ENCODE results near the gene PREX1. TPM values are rescaled to one million over a fixed set of nuclear protein-coding genes. Genes with fewer than 3 reads are reported as not detected.
A peak's percentile ranks its signal among the peaks of the same experiment; 100 is the strongest.

PREX1 gene
- total and polyA plus RNA-seq, 8 donors: 5.2 to 25.2 (median 16.6) TPM

DNA sequence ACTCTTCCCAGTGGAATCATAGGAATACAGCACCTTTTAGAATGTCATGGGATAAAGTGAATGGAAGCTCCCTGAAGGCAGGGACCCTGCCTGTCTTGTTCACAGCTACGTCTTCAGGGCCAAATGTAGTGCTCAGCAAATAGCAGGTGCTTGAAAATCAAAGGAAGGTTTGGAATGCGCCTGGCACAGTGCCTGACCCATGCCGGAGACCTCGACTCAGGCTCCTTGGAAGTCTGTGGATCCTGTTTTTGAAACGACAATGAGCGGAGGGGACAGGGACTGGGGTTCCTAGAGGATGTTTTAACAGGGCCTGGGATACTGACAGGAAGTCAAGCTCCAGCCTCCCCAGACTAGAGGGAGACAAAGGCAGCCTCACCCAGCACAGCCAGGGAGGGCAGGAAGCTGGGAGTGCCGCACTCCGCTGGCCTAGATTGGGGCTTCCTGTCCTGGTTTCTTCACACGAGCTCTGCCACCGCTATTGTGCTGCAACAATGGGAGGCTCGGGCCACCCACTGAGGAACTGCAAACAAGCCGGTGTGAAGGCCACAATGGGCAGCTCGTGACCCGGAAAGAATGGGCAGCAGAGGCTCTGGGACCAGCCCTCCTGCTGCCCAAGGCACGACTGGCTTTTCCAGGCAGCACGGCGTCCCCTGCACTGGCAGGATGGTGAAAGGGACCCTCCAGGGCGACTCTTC, 76.7 kb downstream of the PREX1 start:
- TF ChIP-seq POLR2AphosphoS5 (IDR thresholded peaks at IDR 0.05): peak in 1 of 3 donors; percentile 45
- no peak for TF ChIP-seq EP300 (IDR thresholded peaks at IDR 0.05)
- intact Hi-C loops (cut with DNase I; ENCODE audit: low total_unique reads): no loop called here
- WGBS, 5 donors: 35 to 46% (median 40%) methylated on average over 17 to 18 of the region's 18 CpGs
- H3K4me1 ChIP-seq: peaks cover 7 to 43% (median 19%) of the 10 kb centered on the region in 4 donors
- peaks cover 0 to 5% (median 3%) of the 10 kb centered on the region in 4 donors for H3K36me3 ChIP-seq
- H3K4me3 ChIP-seq: no peak overlapping the region
- H3K27me3 ChIP-seq: no peaks in the 10 kb centered on the region
- DNase-seq: peak; percentile 51 to 67
- peaks cover 0 to 11% (median 4%) of the 10 kb centered on the region in 4 donors for H3K9me3 ChIP-seq
- peak overlapping the region; percentile 34 to 71 (median 46) for H3K27ac ChIP-seq

GRCh38 chr20:48750376-48750775, 77.4 kb downstream of the PREX1 start:
- Histone ChIP-seq H3K4me3 (no peak overlapping the region), H3K4me1 (peaks cover 7 to 43% (median 19%) of the 10 kb centered on the region in 4 donors), H3K9me3 (peaks cover 0 to 8% (median 4%) of the 10 kb centered on the region in 4 donors), H3K27me3 (no peaks in the 10 kb centered on the region), H3K36me3 (peaks cover 0 to 5% (median 3%) of the 10 kb centered on the region in 4 donors), H3K27ac (peak overlapping the region in 2 of 5 donors; percentile 46 to 71)
- intact Hi-C loops (cut with DNase I; ENCODE audit: low total_unique reads): no loop called here
- WGBS, 5 donors: 92 to 96% (median 94%) methylated on average over 3 of the region's 3 CpGs
- DNase-seq: no peak
- TF ChIP-seq EP300 (IDR thresholded peaks at IDR 0.05) (no peak), POLR2AphosphoS5 (IDR thresholded peaks at IDR 0.05) (no peak), POLR2A (IDR thresholded peaks at IDR 0.05) (no peak)
- TF ChIP-seq, protein P1, sequence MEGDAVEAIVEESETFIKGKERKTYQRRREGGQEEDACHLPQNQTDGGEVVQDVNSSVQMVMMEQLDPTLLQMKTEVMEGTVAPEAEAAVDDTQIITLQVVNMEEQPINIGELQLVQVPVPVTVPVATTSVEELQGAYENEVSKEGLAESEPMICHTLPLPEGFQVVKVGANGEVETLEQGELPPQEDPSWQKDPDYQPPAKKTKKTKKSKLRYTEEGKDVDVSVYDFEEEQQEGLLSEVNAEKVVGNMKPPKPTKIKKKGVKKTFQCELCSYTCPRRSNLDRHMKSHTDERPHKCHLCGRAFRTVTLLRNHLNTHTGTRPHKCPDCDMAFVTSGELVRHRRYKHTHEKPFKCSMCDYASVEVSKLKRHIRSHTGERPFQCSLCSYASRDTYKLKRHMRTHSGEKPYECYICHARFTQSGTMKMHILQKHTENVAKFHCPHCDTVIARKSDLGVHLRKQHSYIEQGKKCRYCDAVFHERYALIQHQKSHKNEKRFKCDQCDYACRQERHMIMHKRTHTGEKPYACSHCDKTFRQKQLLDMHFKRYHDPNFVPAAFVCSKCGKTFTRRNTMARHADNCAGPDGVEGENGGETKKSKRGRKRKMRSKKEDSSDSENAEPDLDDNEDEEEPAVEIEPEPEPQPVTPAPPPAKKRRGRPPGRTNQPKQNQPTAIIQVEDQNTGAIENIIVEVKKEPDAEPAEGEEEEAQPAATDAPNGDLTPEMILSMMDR (IDR thresholded peaks at IDR 0.05): no peak

DNA sequence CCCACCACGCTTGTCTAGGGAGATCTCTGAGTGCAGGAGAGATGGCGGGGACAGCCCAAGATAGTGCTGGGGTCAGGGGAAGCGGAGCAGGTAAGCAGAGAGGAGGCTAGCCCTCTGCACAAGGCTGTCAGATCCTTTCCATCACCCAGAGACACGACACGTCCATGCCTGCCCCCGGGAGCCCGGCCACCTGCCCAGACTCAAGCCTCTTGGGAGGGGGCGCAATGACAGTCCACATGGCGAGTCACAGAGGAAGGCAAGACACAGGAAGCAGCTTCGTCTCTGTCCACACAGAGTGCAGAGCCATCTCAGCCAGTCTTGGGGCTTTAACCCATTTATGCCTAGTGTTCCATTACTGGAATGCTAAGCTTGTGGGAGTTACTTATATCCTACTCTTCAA, 78.4 kb downstream of the PREX1 start:
- no peak for DNase-seq
- Histone ChIP-seq H3K4me3 (no peak overlapping the region), H3K9me3 (no peaks in the 10 kb centered on the region), H3K36me3 (peaks cover 5 to 10% (median 9%) of the 10 kb centered on the region in 4 donors), H3K27ac (no peak overlapping the region), H3K4me1 (peaks cover 7 to 39% (median 19%) of the 10 kb centered on the region in 4 donors), H3K27me3 (no peaks in the 10 kb centered on the region)
- WGBS, 5 donors: 83 to 92% (median 89%) methylated on average over 10 of the region's 10 CpGs
- intact Hi-C loops (cut with DNase I; ENCODE audit: low total_unique reads): no loop called here
- TF ChIP-seq, protein P1 (IDR thresholded peaks at IDR 0.05): no peak
- no peak for TF ChIP-seq POLR2A (IDR thresholded peaks at IDR 0.05)
- no peak for TF ChIP-seq EP300 (IDR thresholded peaks at IDR 0.05)
- TF ChIP-seq POLR2AphosphoS5 (IDR thresholded peaks at IDR 0.05): no peak

DNA sequence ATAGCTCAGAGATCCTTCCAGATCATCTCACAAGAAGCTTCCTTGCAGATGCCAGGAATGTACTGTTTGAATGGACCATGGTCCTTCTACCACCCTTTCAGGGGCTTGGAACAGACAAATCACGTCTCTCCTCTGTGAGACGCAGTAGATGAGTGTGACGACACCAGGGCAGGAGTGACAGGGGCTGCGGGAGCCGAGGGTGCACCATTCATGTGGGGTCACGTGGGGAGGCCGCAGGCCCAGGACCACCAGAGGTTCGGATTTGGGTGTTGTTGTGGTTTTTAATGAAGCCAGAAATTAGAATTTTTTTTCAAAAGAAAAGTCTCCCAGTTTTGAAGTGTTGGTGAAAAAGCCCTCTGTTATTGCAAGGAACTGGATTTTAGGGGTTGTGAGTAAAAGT, 79.2 kb downstream of the PREX1 start:
- Histone ChIP-seq H3K36me3 (peaks cover 9 to 19% (median 17%) of the 10 kb centered on the region in 4 donors), H3K9me3 (no peaks in the 10 kb centered on the region), H3K4me1 (peaks cover 7 to 36% (median 19%) of the 10 kb centered on the region in 4 donors), H3K27ac (peak overlapping the region in 1 of 5 donors; percentile 21), H3K27me3 (no peaks in the 10 kb centered on the region), H3K4me3 (no peak overlapping the region)
- DNase-seq: no peak
- intact Hi-C loops (cut with DNase I; ENCODE audit: low total_unique reads): no loop called here
- TF ChIP-seq EP300 (IDR thresholded peaks at IDR 0.05) (no peak), POLR2A (IDR thresholded peaks at IDR 0.05) (no peak), POLR2AphosphoS5 (IDR thresholded peaks at IDR 0.05) (no peak)
- TF ChIP-seq, protein P1 (IDR thresholded peaks at IDR 0.05): no peak
- 87 to 95% (median 92%) methylated on average over 8 of the region's 8 CpGs for WGBS, 5 donors
